Type B pancreatic cell (in vitro differentiated cells): Measurements from ENCODE around the gene ATAD2B. TPM values are rescaled to one million over a fixed set of nuclear protein-coding genes. Genes with fewer than 3 reads are reported as not detected.

Experiments used
- DNase-seq: peaks from one replicate; pipeline ENCODE4 v3.0.0; 2021; ENCODE audit warnings: mixed read lengths; ENCODE audit not compliant: unreplicated experiment; ENCODE audit errors: extremely low spot score
- H3K27ac Mint-ChIP-seq: 2 replicates; pipeline ENCODE4 v1.8.0; 2021; ENCODE audit warnings: mild to moderate bottlenecking, mixed read lengths
- H3K27me3 Mint-ChIP-seq: 2 replicates; pipeline ENCODE4 v1.8.0; 2021; ENCODE audit warnings: mixed read lengths
- H3K36me3 Mint-ChIP-seq: 2 replicates; pipeline ENCODE4 v1.8.0; 2021; ENCODE audit warnings: mixed read lengths
- H3K4me1 Mint-ChIP-seq: one replicate; pipeline ENCODE4 v1.8.0; 2021; ENCODE audit warnings: mixed read lengths; ENCODE audit not compliant: unreplicated experiment
- H3K4me3 Mint-ChIP-seq: 2 replicates; pipeline ENCODE4 v1.8.0; 2021; ENCODE audit warnings: mild to moderate bottlenecking, mixed read lengths
- H3K9me3 Mint-ChIP-seq: 2 replicates; pipeline ENCODE4 v1.8.0; 2021; ENCODE audit warnings: mixed read lengths
- CTCF ChIP-seq: fragments of 200-600 bp; sonication (generic); conservative IDR thresholded peaks from 2 replicates; pipeline ENCODE4 v1.5.0; 2021; ENCODE audit warnings: antibody characterized with exemption, mild to moderate bottlenecking
- total RNA-seq: library from RNA; stranded (reverse); gene quantifications from 2 replicates; pipeline ENCODE4 v1.2.1, GENCODE V29; 2021; ENCODE audit warnings: low replicate concordance

ATAD2B gene
- total RNA-seq, 1 donor from 2014 or later: 25.7 TPM

- Mint-ChIP-seq H3K36me3 (peaks cover 25% of the 10 kb centered on the region), H3K4me3 (no peak overlapping the region), H3K27me3 (no peaks in the 10 kb centered on the region), H3K9me3 (peaks cover 8% of the 10 kb centered on the region), H3K27ac (no peak overlapping the region), H3K4me1 (no peaks in the 10 kb centered on the region)
- no peak for TF ChIP-seq CTCF
- no peak for DNase-seq
Observed at GRCh38 chr2:23776021-23776420, 150.9 kb downstream of the ATAD2B start.

- no peak for DNase-seq
- Mint-ChIP-seq H3K36me3 (peaks cover 40% of the 10 kb centered on the region), H3K4me1 (no peaks in the 10 kb centered on the region), H3K4me3 (no peak overlapping the region), H3K27ac (no peak overlapping the region), H3K27me3 (no peaks in the 10 kb centered on the region), H3K9me3 (peaks cover 8% of the 10 kb centered on the region)
- no peak for TF ChIP-seq CTCF
Observed at GRCh38 chr2:23772684-23773083, 154.2 kb downstream of the ATAD2B start.

GRCh38 chr2:23772056-23772455 lies 154.9 kb downstream of the ATAD2B start:
- Mint-ChIP-seq H3K36me3 (peaks cover 46% of the 10 kb centered on the region), H3K4me1 (no peaks in the 10 kb centered on the region), H3K4me3 (no peak overlapping the region), H3K27ac (no peak overlapping the region), H3K9me3 (peaks cover 8% of the 10 kb centered on the region), H3K27me3 (no peaks in the 10 kb centered on the region)
- TF ChIP-seq CTCF: no peak
- no peak for DNase-seq

- no peak overlapping the region for H3K4me3 Mint-ChIP-seq
- H3K9me3 Mint-ChIP-seq: peaks cover 8% of the 10 kb centered on the region
Observed at GRCh38 chr2:23769364-23769763, 157.6 kb downstream of the ATAD2B start.

GRCh38 chr2:23767876-23768621 lies 158.9 kb downstream of the ATAD2B start:
- no peak for DNase-seq
- peaks cover 40% of the 10 kb centered on the region for H3K36me3 Mint-ChIP-seq
- H3K27me3 Mint-ChIP-seq: no peaks in the 10 kb centered on the region
- H3K27ac Mint-ChIP-seq: no peak overlapping the region
- H3K4me1 Mint-ChIP-seq: no peaks in the 10 kb centered on the region
- H3K4me3 Mint-ChIP-seq: no peak overlapping the region
- TF ChIP-seq CTCF: no peak
- H3K9me3 Mint-ChIP-seq: peaks cover 8% of the 10 kb centered on the region

More at GRCh38 chr2:23769364-23769763, 157.6 kb downstream of the ATAD2B start:
- no peak for TF ChIP-seq CTCF
- Mint-ChIP-seq H3K27ac (no peak overlapping the region), H3K4me1 (no peaks in the 10 kb centered on the region), H3K36me3 (peaks cover 35% of the 10 kb centered on the region), H3K27me3 (no peaks in the 10 kb centered on the region)
- DNase-seq: no peak
